Activated T-cell treated with anti-CD3 and anti-CD28 coated beads for 48 hours (primary cell): Measurements from ENCODE around the gene MED13L.
"Not testable (repeated sequence)": the region's sequence is repeated elsewhere in the genome, so short reads cannot be mapped to it uniquely, and the experiment has no call there.

ENCODE experiments used
- DNase-seq: peaks from one replicate; pipeline ENCODE4 v3.0.0-alpha.2; 2020; ENCODE audit warnings: low read depth

The MED13L gene

GRCh38 chr12:116246490-116247179 is 30.9 kb downstream of the MED13L start:
- DNase-seq, result no peak

- DNase-seq, result no peak
These were observed 32.3 kb downstream of the MED13L start for GRCh38 chr12:116245189-116245588.

GRCh38 chr12:116244474-116245090 is 32.9 kb downstream of the MED13L start:
- no peak for DNase-seq

- no peak for DNase-seq
These were observed 33.5 kb downstream of the MED13L start for GRCh38 chr12:116244001-116244400.

GRCh38 chr12:116242740-116243139 is 34.8 kb downstream of the MED13L start:
- DNase-seq, result no peak

- DNase-seq, result no peak
These were observed 36.2 kb downstream of the MED13L start for GRCh38 chr12:116241157-116241759.

GRCh38 chr12:116238570-116239119 is 38.8 kb downstream of the MED13L start:
- DNase-seq, result not testable (repeated sequence)

- DNase-seq, result no peak
These were observed 39.3 kb downstream of the MED13L start for GRCh38 chr12:116238149-116238548.

- no peak for DNase-seq
These were observed 40.5 kb downstream of the MED13L start for GRCh38 chr12:116236976-116237375.

GRCh38 chr12:116236148-116236731 is 41.3 kb downstream of the MED13L start:
- DNase-seq, result no peak

GRCh38 chr12:116234148-116234547 is 43.3 kb downstream of the MED13L start:
- not testable (repeated sequence) for DNase-seq

- no peak for DNase-seq
These were observed 43.8 kb downstream of the MED13L start for GRCh38 chr12:116233669-116234068.

- DNase-seq, result no peak
These were observed 49.7 kb downstream of the MED13L start for GRCh38 chr12:116227811-116228210.

- no peak for DNase-seq
These were observed 51.5 kb downstream of the MED13L start for GRCh38 chr12:116226026-116226425.

GRCh38 chr12:116222358-116222757 is 55.1 kb downstream of the MED13L start:
- DNase-seq, result peak; percentile 7

- no peak for DNase-seq
These were observed 56.7 kb downstream of the MED13L start for GRCh38 chr12:116220756-116221155.

- no peak for DNase-seq
These were observed 60.3 kb downstream of the MED13L start for GRCh38 chr12:116217045-116217735.

- no peak for DNase-seq
These were observed 61.3 kb downstream of the MED13L start for GRCh38 chr12:116216022-116216756.

- DNase-seq, result no peak
These were observed 62.5 kb downstream of the MED13L start for GRCh38 chr12:116215023-116215422.

GRCh38 chr12:116213885-116214527 is 63.5 kb downstream of the MED13L start:
- DNase-seq, result no peak

GRCh38 chr12:116213014-116213413 is 64.5 kb downstream of the MED13L start:
- no peak for DNase-seq
